K562 (cell line): ENCODE results near the gene PTP4A2. TPM values are rescaled to one million over a fixed set of nuclear protein-coding genes. Genes with fewer than 3 reads are reported as not detected.

Source experiments
- ATAC-seq: fragments of 200-7000 bp; cut with Tn5 transposase; 3 replicates; pipeline ENCODE4 v1.9.1; 2020; ENCODE audit warnings: moderate library complexity
- BruUV-seq: library from RNA; stranded (reverse); fragments of 400-500 nt; replicated peaks from 2 replicates; lab custom pipeline; 2021; lab: Mats Ljungman, UMichigan
- CTCF ChIA-PET: fragments of 300-600 bp; formaldehyde crosslinking; extraction: SDS; loops from one replicate; lab custom pipeline; 2021; ENCODE audit warnings: low intra/inter-chr PET ratio; lab: Yijun Ruan, JAX
- POLR2A ChIA-PET: fragments of 300-600, 350-650 bp; sonication (Branson Sonifier 250); formaldehyde crosslinking; extraction: SDS; loops from one replicate; lab custom pipeline; 2021; ENCODE audit warnings: antibody characterized with exemption, inconsistent platforms; lab: Yijun Ruan, JAX
- DNase-seq, 4 experiments: peaks; one replicate each; pipeline versions ENCODE4 v3.0.0 to v3.0.0-alpha.2; 2011 to 2018; ENCODE audit warnings: low spot score in 3 of 4, mixed read lengths in 3 of 4; ENCODE audit errors: extremely low read depth in 1 of 4
- FAIRE-seq: peaks from 2 replicates; lab custom pipeline; 2011; peaks lifted over from hg19 to GRCh38; lab: Jason Lieb, UNC
- H2AFZ ChIP-seq: 2 replicates; pipeline ENCODE4 v1.6.0; 2011; ENCODE audit warnings: low read depth, low read length, control low read depth, inconsistent platforms
- H3K27ac ChIP-seq: fragments of 200-600 bp; 3 replicates; pipeline ENCODE4 v1.8.0; 2011; ENCODE audit warnings: low read depth, mild to moderate bottlenecking, control low read depth, inconsistent platforms, low read length, moderate library complexity, mixed read lengths; ENCODE audit errors: extremely low read depth
- H3K27me3 ChIP-seq, 2 experiments: fragments of 300-600 bp in 1 of 2; 2 replicates in 1 of 2; 3 replicates in 1 of 2; pipeline versions ENCODE4 v1.6.0 to v1.8.0; 2011; ENCODE audit warnings: inconsistent platforms in 2 of 2, low read length in 2 of 2, mild to moderate bottlenecking in 1 of 2, mixed read lengths in 1 of 2, moderate library complexity in 1 of 2; ENCODE audit not compliant: control insufficient read depth in 2 of 2, insufficient read depth in 2 of 2
- H3K36me3 ChIP-seq: fragments of 300-600 bp; 3 replicates; pipeline ENCODE4 v1.8.0; 2011; ENCODE audit warnings: mild to moderate bottlenecking, low read length, inconsistent platforms; ENCODE audit not compliant: control insufficient read depth, insufficient read depth
- H3K4me1 ChIP-seq, 2 experiments: fragments of 200-600 bp in 1 of 2; replicated peaks in 1 of 2; 2 replicates in 1 of 2; 3 replicates in 1 of 2; pipeline versions ENCODE4 v1.5.1 to v1.8.0; 2011; ENCODE audit warnings: inconsistent platforms in 2 of 2, low read length in 2 of 2, mild to moderate bottlenecking in 1 of 2, mixed read lengths in 1 of 2, moderate library complexity in 1 of 2; ENCODE audit not compliant: control insufficient read depth in 2 of 2, insufficient read depth in 2 of 2
- H3K4me2 ChIP-seq: 2 replicates; pipeline ENCODE4 v1.6.1; 2011; ENCODE audit warnings: low read length, control low read depth, inconsistent platforms, mixed read lengths; ENCODE audit not compliant: insufficient read depth
- H3K4me3 ChIP-seq: fragments of 200-600 bp; sonication (generic), shearing (Covaris generic); 2 replicates; pipeline ENCODE4 v1.5.1; 2016; ENCODE audit warnings: control low read depth, inconsistent platforms
- H3K79me2 ChIP-seq: fragments of 200-600 bp; 3 replicates; pipeline ENCODE4 v1.8.0; 2011; ENCODE audit warnings: low read length, inconsistent platforms; ENCODE audit not compliant: control insufficient read depth, insufficient read depth
- H3K9ac ChIP-seq, 2 experiments: 2 replicates each; pipeline versions ENCODE4 v1.6.0 to v1.6.1; 2011; ENCODE audit warnings: low read depth in 2 of 2, low read length in 2 of 2, control low read depth in 1 of 2, inconsistent platforms in 1 of 2, mild to moderate bottlenecking in 1 of 2, mixed read lengths in 1 of 2; ENCODE audit not compliant: insufficient read depth in 1 of 2
- H3K9me1 ChIP-seq: one replicate; pipeline ENCODE4 v1.6.0; 2011; ENCODE audit warnings: inconsistent platforms, mild to moderate bottlenecking, low read length, moderate library complexity; ENCODE audit not compliant: control insufficient read depth, insufficient read depth
- H3K9me3 ChIP-seq: replicated peaks from 2 replicates; pipeline ENCODE4 v1.5.1; 2011; ENCODE audit warnings: low read depth, low read length, inconsistent platforms; ENCODE audit not compliant: control insufficient read depth, insufficient read depth
- H4K20me1 ChIP-seq: replicated peaks from 2 replicates; pipeline ENCODE4 v1.6.1; 2011; ENCODE audit warnings: low read length, inconsistent platforms, mixed read lengths; ENCODE audit not compliant: control insufficient read depth, insufficient read depth
- ARID2 ChIP-seq: fragments of 450-650 bp; IDR thresholded peaks from 2 replicates; pipeline ENCODE4 v1.6.1; 2017; ENCODE audit warnings: antibody characterized with exemption, mild to moderate bottlenecking
- HDAC1 ChIP-seq, 2 experiments: fragments of 450-650 bp; IDR thresholded peaks; 2 replicates each; pipeline ENCODE4 v1.6.1; 2016 to 2017; ENCODE audit warnings: inconsistent platforms in 1 of 2, mild to moderate bottlenecking in 1 of 2, moderate library complexity in 1 of 2
- HDAC2 ChIP-seq: fragments of 450-650 bp; IDR thresholded peaks from 2 replicates; pipeline ENCODE4 v1.6.1; 2016; ENCODE audit warnings: mild to moderate bottlenecking
- RAD21 ChIP-seq, 2 experiments: fragments of 250-450 bp in 1 of 2; fragments of 450-650 bp in 1 of 2; sonication (Bioruptor Pico) in 1 of 2; formaldehyde crosslinking in 1 of 2; IDR thresholded peaks in 1 of 2; conservative IDR thresholded peaks in 1 of 2; 2 replicates each; pipeline versions ENCODE4 v1.4.0 to v1.8.0; 2020 to 2022; ENCODE audit warnings: mild to moderate bottlenecking in 2 of 2, moderate library complexity in 1 of 2
- RCOR1 ChIP-seq, 2 experiments: IDR thresholded peaks; 2 replicates each; pipeline ENCODE4 v1.6.1; 2012; ENCODE audit warnings: low read depth in 2 of 2, low read length in 2 of 2, borderline replicate concordance in 1 of 2, improper control_type of control experiment in 1 of 2
- RUNX1 ChIP-seq: sonication (generic); IDR thresholded peaks from 2 replicates; pipeline ENCODE4 v1.6.1; 2016; ENCODE audit warnings: antibody characterized with exemption, low read depth
- SMARCE1 ChIP-seq: fragments of 450-650 bp; IDR thresholded peaks from 2 replicates; pipeline ENCODE4 v1.7.1; 2016; ENCODE audit warnings: mild to moderate bottlenecking
- SPI1 ChIP-seq: IDR thresholded peaks from 2 replicates; pipeline ENCODE4 v1.6.1; 2011; ENCODE audit warnings: low read depth, low read length, control low read depth, borderline replicate concordance
- TBL1XR1 ChIP-seq, 2 experiments: IDR thresholded peaks; 2 replicates each; pipeline ENCODE4 v1.6.1; 2012; ENCODE audit warnings: improper control_type of control experiment in 2 of 2, low read length in 2 of 2, mild to moderate bottlenecking in 1 of 2
- ZFP36 ChIP-seq: fragments of 150-350 bp; IDR thresholded peaks from 2 replicates; pipeline ENCODE4 v1.6.1; 2018; ENCODE audit warnings: low read length, low read depth; ENCODE audit not compliant: partially characterized antibody
- ZNF584 ChIP-seq: fragments of 200-800 bp; sonication (Bioruptor generic); IDR thresholded peaks from 2 replicates; pipeline ENCODE4 v1.6.1; 2016; ENCODE audit warnings: low read depth, mild to moderate bottlenecking, missing genetic modification characterization, missing compliant biosample characterization
- ZNF707 ChIP-seq: fragments of 250-450 bp; sonication (Bioruptor Pico); conservative IDR thresholded peaks from 2 replicates; pipeline ENCODE4 v1.8.0; 2022; ENCODE audit warnings: inconsistent platforms, mild to moderate bottlenecking, moderate library complexity
- WGBS: fragments of 100-300 bp; shearing (Covaris generic); methylation state at CpG from one replicate; pipeline ENCODE4 v1.1.6; 2016; ENCODE audit warnings: low coverage, mixed read lengths; ENCODE audit not compliant: insufficient coverage; ENCODE audit errors: missing lambda C conversion rate; 5-methylcytosine and 5-hydroxymethylcytosine counted together
- in situ Hi-C: fragments of 300-500 bp; cut with MboI; formaldehyde crosslinking; loops from 4 replicates; pipeline ENCODE4 v1.15.0; 2018; ENCODE audit warnings: inconsistent platforms, mixed read lengths
- intact Hi-C: fragments of 100-400 bp; cut with micrococcal nuclease; formaldehyde crosslinking; loops from 2 replicates; pipeline ENCODE4 v1.14.2; 2022
- polyA plus RNA-seq, 8 experiments: library from polyadenylated mRNA; depleted of rRNA in 4 of 8; stranded (reverse) in 5 of 8; unstranded in 3 of 8; fragments of >200 nt; fragmentation: Nextera tagmentation in 2 of 8; fragmentation: Illumina TruSeq in 1 of 8; extraction: Ambion mirVana in 2 of 8; extraction: Trizol in 1 of 8; gene quantifications; 2 replicates each; pipeline versions ENCODE4 v1.2.1 to v1.2.3, GENCODE V29; 2011 to 2014; ENCODE audit warnings: inconsistent platforms in 1 of 8, missing spikeins in 1 of 8
- total RNA-seq, 7 experiments: library from RNA; depleted of rRNA in 6 of 7; stranded (reverse); fragments of >200 nt in 6 of 7; fragmentation: Illumina TruSeq in 2 of 7; extraction: Trizol in 2 of 7; gene quantifications; 2 replicates each; pipeline versions ENCODE4 v1.2.1 to v1.2.3, GENCODE V29; 2011 to 2021; ENCODE audit warnings: low replicate concordance in 1 of 7
- TF ChIP-seq, protein P1 (sequence below): sonication (generic); formaldehyde crosslinking; IDR thresholded peaks from 2 replicates; pipeline ENCODE4 v1.8.0; 2022; ENCODE audit warnings: missing genetic modification reagents, mild to moderate bottlenecking, borderline replicate concordance
- TF ChIP-seq, protein P2 (sequence below), 2 experiments: fragments of 450-650 bp in 1 of 2; IDR thresholded peaks; 2 replicates each; pipeline ENCODE4 v1.6.1; 2011 to 2017; ENCODE audit warnings: low read depth in 2 of 2, antibody characterized with exemption in 1 of 2, borderline replicate concordance in 1 of 2, low read length in 1 of 2, mild to moderate bottlenecking in 1 of 2, mixed read lengths in 1 of 2; ENCODE audit not compliant: control insufficient read depth in 1 of 2

PTP4A2 gene
- total and polyA plus RNA-seq, 9 of the 15 experiments (the other 6 are each of a cell fraction or from before 2014, with no cell fraction given): 197 to 870 (median 480) TPM

DNA sequence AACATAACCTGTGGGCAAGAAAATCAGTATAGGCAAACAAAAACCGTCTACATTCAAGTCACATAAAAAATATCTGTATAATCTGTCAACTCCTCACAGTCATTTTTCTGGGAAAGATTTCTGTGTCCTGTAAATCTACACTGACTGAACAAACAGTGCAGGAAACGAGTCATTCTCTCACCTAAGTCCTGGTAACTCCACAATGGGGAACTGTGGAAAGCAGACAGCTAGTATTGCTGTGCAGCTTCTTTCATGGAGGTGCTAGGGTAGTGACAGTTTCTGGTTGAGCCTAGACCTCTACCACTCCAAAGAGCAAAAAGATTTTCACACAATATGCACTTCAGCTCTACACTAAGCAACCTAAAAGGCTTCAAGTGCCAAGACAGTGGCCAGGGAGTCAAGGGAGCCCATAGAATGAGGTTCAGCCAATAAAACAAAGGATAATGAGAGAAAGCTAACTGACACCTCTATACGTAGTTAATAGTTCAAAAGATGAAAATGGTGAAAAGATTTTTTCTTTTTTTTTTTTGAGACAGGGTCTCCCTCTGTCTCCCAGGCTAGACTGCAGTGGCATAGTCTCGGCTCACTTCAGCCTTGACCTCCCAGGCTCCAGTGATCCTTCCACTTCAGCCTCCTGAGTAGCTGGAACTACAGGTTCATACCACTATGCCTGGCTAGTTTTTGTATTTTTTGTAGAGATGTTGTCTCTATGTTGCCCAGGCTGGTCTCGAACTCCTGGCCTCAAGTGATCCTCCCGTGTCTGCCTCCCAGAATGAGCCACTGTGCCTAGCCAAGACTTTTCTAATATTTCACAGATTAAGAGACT, 5.5 kb downstream of the PTP4A2 start:
- H3K4me2 ChIP-seq: peak overlapping the region; percentile 68
- TF ChIP-seq RAD21 (CRISPR knock-in tag; conservative IDR thresholded peaks at IDR 0.05 in 1 of 2, IDR thresholded peaks at IDR 0.05 in 1 of 2) (peak in 1 of 2 experiments; percentile 34; a peak in 1 of 4 replicates), TBL1XR1 (IDR thresholded peaks at IDR 0.05; ENCODE audit: low read length in 2 of 2) (0 out of 4 replicates have a peak, but pooled peaks of 1 of the 2 experiments have one; percentile 21), HDAC1 (IDR thresholded peaks at IDR 0.05) (peak in 1 of 2 experiments; percentile 55; a peak in 2 of 4 replicates), RUNX1 (no peak), HDAC2 (peak; percentile 41; the same call in 1 of the 2 replicates), RCOR1 (IDR thresholded peaks at IDR 0.05; ENCODE audit: borderline replicate concordance in 1 of 2, low read depth in 2 of 2, low read length in 2 of 2) (peak in 1 of 2 experiments; percentile 67; a peak in 2 of 4 replicates), SPI1 (peak; percentile 80), ARID2 (0 out of 2 replicates have a peak, but pooled peaks have one; percentile 6), ZFP36 (no peak), SMARCE1 (peak; percentile 47; the same call in 1 of the 2 replicates), ZNF707 (CRISPR knock-in tag) (no peak), ZNF584 (CRISPR knock-in tag) (0 out of 2 replicates have a peak, but pooled peaks have one; percentile 40)
- TF ChIP-seq, protein P1, sequence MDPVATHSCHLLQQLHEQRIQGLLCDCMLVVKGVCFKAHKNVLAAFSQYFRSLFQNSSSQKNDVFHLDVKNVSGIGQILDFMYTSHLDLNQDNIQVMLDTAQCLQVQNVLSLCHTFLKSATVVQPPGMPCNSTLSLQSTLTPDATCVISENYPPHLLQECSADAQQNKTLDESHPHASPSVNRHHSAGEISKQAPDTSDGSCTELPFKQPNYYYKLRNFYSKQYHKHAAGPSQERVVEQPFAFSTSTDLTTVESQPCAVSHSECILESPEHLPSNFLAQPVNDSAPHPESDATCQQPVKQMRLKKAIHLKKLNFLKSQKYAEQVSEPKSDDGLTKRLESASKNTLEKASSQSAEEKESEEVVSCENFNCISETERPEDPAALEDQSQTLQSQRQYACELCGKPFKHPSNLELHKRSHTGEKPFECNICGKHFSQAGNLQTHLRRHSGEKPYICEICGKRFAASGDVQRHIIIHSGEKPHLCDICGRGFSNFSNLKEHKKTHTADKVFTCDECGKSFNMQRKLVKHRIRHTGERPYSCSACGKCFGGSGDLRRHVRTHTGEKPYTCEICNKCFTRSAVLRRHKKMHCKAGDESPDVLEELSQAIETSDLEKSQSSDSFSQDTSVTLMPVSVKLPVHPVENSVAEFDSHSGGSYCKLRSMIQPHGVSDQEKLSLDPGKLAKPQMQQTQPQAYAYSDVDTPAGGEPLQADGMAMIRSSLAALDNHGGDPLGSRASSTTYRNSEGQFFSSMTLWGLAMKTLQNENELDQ: 0 out of 2 replicates have a peak, but pooled peaks have one; percentile 31
- TF ChIP-seq, protein P2, sequence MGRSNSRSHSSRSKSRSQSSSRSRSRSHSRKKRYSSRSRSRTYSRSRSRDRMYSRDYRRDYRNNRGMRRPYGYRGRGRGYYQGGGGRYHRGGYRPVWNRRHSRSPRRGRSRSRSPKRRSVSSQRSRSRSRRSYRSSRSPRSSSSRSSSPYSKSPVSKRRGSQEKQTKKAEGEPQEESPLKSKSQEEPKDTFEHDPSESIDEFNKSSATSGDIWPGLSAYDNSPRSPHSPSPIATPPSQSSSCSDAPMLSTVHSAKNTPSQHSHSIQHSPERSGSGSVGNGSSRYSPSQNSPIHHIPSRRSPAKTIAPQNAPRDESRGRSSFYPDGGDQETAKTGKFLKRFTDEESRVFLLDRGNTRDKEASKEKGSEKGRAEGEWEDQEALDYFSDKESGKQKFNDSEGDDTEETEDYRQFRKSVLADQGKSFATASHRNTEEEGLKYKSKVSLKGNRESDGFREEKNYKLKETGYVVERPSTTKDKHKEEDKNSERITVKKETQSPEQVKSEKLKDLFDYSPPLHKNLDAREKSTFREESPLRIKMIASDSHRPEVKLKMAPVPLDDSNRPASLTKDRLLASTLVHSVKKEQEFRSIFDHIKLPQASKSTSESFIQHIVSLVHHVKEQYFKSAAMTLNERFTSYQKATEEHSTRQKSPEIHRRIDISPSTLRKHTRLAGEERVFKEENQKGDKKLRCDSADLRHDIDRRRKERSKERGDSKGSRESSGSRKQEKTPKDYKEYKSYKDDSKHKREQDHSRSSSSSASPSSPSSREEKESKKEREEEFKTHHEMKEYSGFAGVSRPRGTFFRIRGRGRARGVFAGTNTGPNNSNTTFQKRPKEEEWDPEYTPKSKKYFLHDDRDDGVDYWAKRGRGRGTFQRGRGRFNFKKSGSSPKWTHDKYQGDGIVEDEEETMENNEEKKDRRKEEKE (IDR thresholded peaks at IDR 0.05; ENCODE audit: borderline replicate concordance in 1 of 2, control insufficient read depth in 1 of 2, low read depth in 2 of 2, low read length in 1 of 2): peak in 1 of 2 experiments; percentile 37; a peak in 1 of 4 replicates

More for the DNA sequence above, 5.5 kb downstream of the PTP4A2 start:
- 0 out of 2 replicates have a peak overlapping the region, but pooled peaks have one; percentile 0 for H3K4me3 ChIP-seq
- 5% methylated on average over 6 of the region's 6 CpGs for WGBS
- CTCF ChIA-PET: no interaction called here
- H3K27me3 ChIP-seq: no peaks in the 10 kb centered on the region
- H2AFZ ChIP-seq: no peak overlapping the region
- peak overlapping the region; percentile 71 for H3K27ac ChIP-seq
- in situ Hi-C loops (no loop called here), intact Hi-C loops (no loop called here)
- ATAC-seq (peak; percentile 60), FAIRE-seq (peak; percentile 67), DNase-seq (peak in 1 of 4 experiments; percentile 70)
- H4K20me1 ChIP-seq: peaks cover 73% of the 10 kb centered on the region
- H3K4me1 ChIP-seq: peaks cover 38 to 72% of the 10 kb centered on the region in 2 experiments
- POLR2A ChIA-PET: interaction anchor here (0.5 to 4.2 kb wide), 13 partner anchors 9 to 107 kb away, joined by 3 to 50 read pairs (median 5); no protein-coding TSS in a partner anchor
- BruUV-seq: no TSS peak
- H3K9me3 ChIP-seq: no peaks in the 10 kb centered on the region
- H3K9me1 ChIP-seq: no peaks in the 10 kb centered on the region
- peaks cover 100% of the 10 kb centered on the region for H3K79me2 ChIP-seq
- peaks cover 49% of the 10 kb centered on the region for H3K36me3 ChIP-seq
- peak overlapping the region; percentile 32 to 59; a peak in 3 of 4 replicates for H3K9ac ChIP-seq
